Gastrocnemius medialis (tissue), 4 donors: ENCODE measurements around the gene ANGEL2. TPM values are rescaled to one million over a fixed set of nuclear protein-coding genes. Genes with fewer than 3 reads are reported as not detected.

Experiments used
- ATAC-seq, 2 donors: fragments of 150-250 bp; one replicate each; pipeline ENCODE4 v1.9.1; 2016
- DNase-seq, 2 donors: peaks; one replicate each; pipeline ENCODE4 v3.0.0-alpha.2; 2019
- H3K27ac ChIP-seq, 4 donors: fragments of 200-600 bp; sonication (generic); 1 replicate in 1 of 4; 2 replicates in 3 of 4; pipeline ENCODE4 v1.5.1; 2016 to 2018; ENCODE audit warnings: mild to moderate bottlenecking in 2 of 4, moderate library complexity in 1 of 4
- H3K27me3 ChIP-seq, 3 donors: fragments of 200-600 bp; sonication (generic) in 2 of 3; 1 replicate in 1 of 3; 2 replicates in 2 of 3; pipeline versions ENCODE4 v1.5.1 to v1.6.0; 2016 to 2019; ENCODE audit warnings: mild to moderate bottlenecking in 1 of 3, moderate library complexity in 1 of 3
- H3K36me3 ChIP-seq, 2 donors: fragments of 200-600 bp; sonication (generic) in 1 of 2; one replicate each; pipeline ENCODE4 v1.5.1; 2017 to 2018
- H3K4me1 ChIP-seq, 2 donors: fragments of 200-600 bp; sonication (generic) in 1 of 2; one replicate each; pipeline ENCODE4 v1.5.1; 2016 to 2017; ENCODE audit warnings: mild to moderate bottlenecking in 2 of 2
- H3K4me3 ChIP-seq, 4 donors: fragments of 200-600 bp; sonication (generic) in 3 of 4; 1 replicate in 1 of 4; 2 replicates in 3 of 4; pipeline ENCODE4 v1.5.1; 2016 to 2019; ENCODE audit warnings: mild to moderate bottlenecking in 2 of 4
- H3K9me3 ChIP-seq, 3 donors: fragments of 200-600 bp; sonication (generic) in 2 of 3; 1 replicate in 1 of 3; 2 replicates in 2 of 3; pipeline ENCODE4 v1.5.1; 2016 to 2019
- CTCF ChIP-seq, 5 experiments: fragments of 450-650 bp in 3 of 5; fragments of 200-600 bp in 2 of 5; sonication (generic) in 2 of 5; IDR thresholded peaks in 4 of 5; conservative IDR thresholded peaks in 1 of 5; 1 replicate in 4 of 5; 2 replicates in 1 of 5; pipeline ENCODE4 v1.5.1; 2016 to 2019; ENCODE audit warnings: antibody characterized with exemption in 5 of 5, mild to moderate bottlenecking in 3 of 5, moderate library complexity in 3 of 5
- POLR2A ChIP-seq, 2 donors: fragments of 450-650 bp; IDR thresholded peaks; one replicate each; pipeline ENCODE4 v1.6.1; 2017; ENCODE audit warnings: antibody characterized with exemption in 2 of 2, mild to moderate bottlenecking in 2 of 2, moderate library complexity in 2 of 2
- in situ Hi-C, 4 donors: fragments of 200-750 bp; cut with MboI; loops; one replicate each; pipeline versions ENCODE4 v1.15.0 to v1.8.0; 2017; ENCODE audit warnings: low sequenced_read_pairs in 4 of 4
- intact Hi-C: fragments of 100-400 bp; cut with DNase I; formaldehyde crosslinking; loops from one replicate; pipeline ENCODE4 v1.15.1; 2023; ENCODE audit warnings: low total_unique reads
- total RNA-seq, 4 donors: library from RNA; depleted of rRNA; stranded (reverse); fragments of >200 nt; gene quantifications; one replicate each; pipeline versions ENCODE4 v1.1.0 to v1.2.3, GENCODE V29; 2016

Gene ANGEL2
- total RNA-seq, 4 donors from 2014 or later: 17.7 to 33.2 (median 25.1) TPM

- Histone ChIP-seq H3K27ac (no peak overlapping the region), H3K9me3 (no peaks in the 10 kb centered on the region), H3K4me1 (peaks cover 9 to 13% of the 10 kb centered on the region in 2 donors), H3K36me3 (no peaks in the 10 kb centered on the region), H3K27me3 (no peaks in the 10 kb centered on the region), H3K4me3 (no peak overlapping the region)
- TF ChIP-seq POLR2A (IDR thresholded peaks at IDR 0.05) (no peak), CTCF (IDR thresholded peaks at IDR 0.05 in 4 of 5, conservative IDR thresholded peaks at IDR 0.05 in 1 of 5) (no peak)
- in situ Hi-C loops: no loop called here
- DNase-seq (no peak), ATAC-seq (no peak)
- intact Hi-C loops: no loop called here
Measured at GRCh38 chr1:213055767-213056166, 40.1 kb upstream of the ANGEL2 start.

- no peaks in the 10 kb centered on the region for H3K9me3 ChIP-seq
- in situ Hi-C loops: no loop called here
- TF ChIP-seq POLR2A (IDR thresholded peaks at IDR 0.05) (no peak), CTCF (IDR thresholded peaks at IDR 0.05 in 4 of 5, conservative IDR thresholded peaks at IDR 0.05 in 1 of 5) (no peak)
- no peaks in the 10 kb centered on the region for H3K27me3 ChIP-seq
- ATAC-seq: no peak
- no peak for DNase-seq
- intact Hi-C loops: no loop called here
- no peaks in the 10 kb centered on the region for H3K36me3 ChIP-seq
- no peak overlapping the region for H3K4me3 ChIP-seq
- peaks cover 17 to 20% of the 10 kb centered on the region in 2 donors for H3K4me1 ChIP-seq
- H3K27ac ChIP-seq: no peak overlapping the region
Measured at GRCh38 chr1:213054733-213055591, 39.3 kb upstream of the ANGEL2 start.

GRCh38 chr1:213054142-213054541 lies 38.5 kb upstream of the ANGEL2 start:
- Histone ChIP-seq H3K27ac (no peak overlapping the region), H3K9me3 (no peaks in the 10 kb centered on the region), H3K36me3 (no peaks in the 10 kb centered on the region), H3K27me3 (no peaks in the 10 kb centered on the region), H3K4me1 (peaks cover 17 to 20% of the 10 kb centered on the region in 2 donors), H3K4me3 (no peak overlapping the region)
- no peak for DNase-seq
- in situ Hi-C loops (no loop called here), intact Hi-C loops (no loop called here)
- no peak for ATAC-seq
- TF ChIP-seq CTCF (IDR thresholded peaks at IDR 0.05 in 4 of 5, conservative IDR thresholded peaks at IDR 0.05 in 1 of 5): no peak
- no peak for TF ChIP-seq POLR2A (IDR thresholded peaks at IDR 0.05)

GRCh38 chr1:213053455-213053854 lies 37.8 kb upstream of the ANGEL2 start:
- Histone ChIP-seq H3K4me3 (no peak overlapping the region), H3K9me3 (no peaks in the 10 kb centered on the region), H3K27ac (no peak overlapping the region), H3K4me1 (peaks cover 17 to 20% of the 10 kb centered on the region in 2 donors), H3K27me3 (peaks cover 0 to 3% (median 1%) of the 10 kb centered on the region in 3 donors), H3K36me3 (no peaks in the 10 kb centered on the region)
- intact Hi-C loops: no loop called here
- TF ChIP-seq POLR2A (IDR thresholded peaks at IDR 0.05) (no peak), CTCF (IDR thresholded peaks at IDR 0.05 in 4 of 5, conservative IDR thresholded peaks at IDR 0.05 in 1 of 5) (no peak)
- in situ Hi-C loops: no loop called here
- DNase-seq (no peak), ATAC-seq (no peak)
